GM18867 (cell line): ENCODE data around the gene NCAPD3.
"Not testable (repeated sequence)": the region's sequence is repeated elsewhere in the genome, so short reads cannot be mapped to it uniquely, and the experiment has no call there.

Source experiments
- ATAC-seq: cut with Tn5 transposase; IDR thresholded peaks from one replicate; pipeline ENCODE4 v1.9.1; 2021; ENCODE audit warnings: mild to moderate bottlenecking, moderate library complexity; ENCODE audit not compliant: unreplicated experiment

The NCAPD3 gene

GRCh38 chr11:134223836-134224709, at the start of gene NCAPD3, which contains the start of gene VPS26B:
NCAPD3 (minus strand) TSS chr11:134223967; CDS start chr11:134223926, 41 bp downstream.
VPS26B (plus strand) TSS chr11:134224671; CDS start chr11:134225123, 452 bp downstream.
- ATAC-seq = peak; percentile 79

DNA sequence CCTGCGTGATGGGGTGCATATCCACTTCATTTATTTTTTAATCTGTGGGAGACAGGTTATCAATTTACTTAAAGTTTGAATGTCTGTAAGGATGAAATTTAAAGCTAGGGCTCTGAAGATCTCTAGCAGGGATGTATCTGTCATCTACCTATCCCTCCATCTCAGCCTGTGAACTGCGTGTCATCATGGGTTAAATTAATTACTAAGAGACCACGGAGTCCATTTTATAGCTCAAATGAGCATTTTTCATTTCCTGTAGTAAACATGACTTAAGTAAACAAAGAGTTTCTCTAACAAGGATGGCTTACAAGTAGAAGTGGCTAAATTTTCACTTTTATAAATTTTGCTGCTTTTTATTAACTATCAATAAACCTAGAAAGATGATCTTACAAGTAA, 49.5 kb upstream of the NCAPD3 start:
- no peak for ATAC-seq

DNA sequence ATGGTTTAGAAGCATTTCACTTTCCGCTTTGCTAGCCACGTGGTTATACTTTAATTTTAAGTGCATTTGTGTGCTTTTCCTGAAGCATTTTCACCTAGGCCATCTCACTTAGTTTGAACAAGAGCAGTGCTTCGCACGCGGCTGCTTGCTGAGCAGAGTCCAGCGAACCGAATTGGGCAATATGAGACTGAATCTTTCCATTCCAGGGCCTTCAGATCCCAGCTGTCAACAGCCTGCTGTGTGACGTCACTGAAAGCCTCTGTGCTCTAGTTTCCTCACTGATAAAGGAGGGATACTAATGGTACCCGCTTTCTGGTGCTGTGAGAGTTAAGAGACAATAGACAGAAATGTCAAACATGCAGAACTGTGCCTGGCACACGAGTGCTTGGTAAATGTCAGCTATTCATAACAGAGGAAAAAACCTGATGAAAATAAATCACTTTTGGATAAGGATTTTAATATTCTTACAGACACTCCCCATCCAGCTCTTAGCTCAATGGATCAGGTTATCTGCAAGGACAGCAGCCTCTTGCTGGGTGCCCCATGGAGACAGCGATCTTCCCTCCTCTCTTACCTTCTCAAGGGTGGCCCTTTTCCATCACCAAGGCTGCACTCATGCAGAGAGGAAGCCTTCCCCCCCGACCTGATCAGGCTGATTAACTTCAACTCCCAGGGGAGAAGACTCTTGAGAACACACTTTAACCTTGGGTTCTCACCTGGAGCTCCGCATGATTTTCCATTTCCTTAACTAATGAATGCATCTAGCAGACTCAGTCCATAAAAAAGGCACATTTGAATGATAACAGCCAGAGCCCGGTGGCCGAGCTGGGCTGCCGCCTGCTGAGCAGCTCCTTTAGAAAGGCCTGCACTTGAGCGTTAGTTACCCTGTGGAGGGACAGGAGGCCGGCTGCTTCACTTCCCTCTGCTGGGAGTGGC, 48.9 kb upstream of the NCAPD3 start:
- ATAC-seq = no peak

DNA sequence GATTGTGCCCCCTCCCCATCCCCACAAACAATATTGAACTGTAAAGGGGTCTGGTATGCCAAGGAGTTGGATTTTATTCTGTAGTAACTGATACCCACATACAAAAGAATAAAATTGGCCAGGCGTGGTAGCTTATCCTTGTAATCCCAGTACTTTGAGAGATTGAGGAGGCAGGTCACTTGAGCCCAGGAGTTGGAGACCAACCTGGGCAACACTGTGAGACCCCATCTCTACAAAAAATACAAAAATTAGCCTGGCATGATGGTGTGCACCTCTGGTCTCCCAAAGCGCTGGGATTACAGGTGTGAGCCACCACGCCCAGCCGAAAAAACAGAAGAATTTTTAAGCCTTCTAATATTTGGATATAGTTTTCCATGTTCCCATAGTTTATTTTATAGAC, 48.2 kb upstream of the NCAPD3 start:
- no peak for ATAC-seq

GRCh38 chr11:134270250-134270714, 46.5 kb upstream of the NCAPD3 start:
- ATAC-seq = no peak

DNA sequence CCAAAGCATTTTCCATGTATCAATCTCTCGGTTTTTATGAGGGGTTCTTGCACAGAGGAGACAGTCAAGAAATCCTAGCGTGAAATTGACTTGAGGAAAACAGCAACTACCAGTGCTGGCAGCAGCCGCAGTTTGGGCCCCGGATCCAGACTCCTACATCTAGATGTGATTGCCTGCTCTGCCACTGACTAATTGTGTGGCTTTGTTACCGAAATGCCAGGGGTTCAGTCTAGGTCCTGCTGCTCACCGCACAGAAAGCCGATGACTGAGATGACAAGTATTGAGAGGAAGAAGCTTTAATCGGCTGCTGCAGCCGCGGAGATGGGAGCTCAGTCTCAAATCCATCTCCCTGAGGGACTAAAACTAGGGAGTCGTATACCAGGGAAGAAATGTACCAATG, 44.2 kb upstream of the NCAPD3 start:
- no peak for ATAC-seq

GRCh38 chr11:134267461-134267860, 43.7 kb upstream of the NCAPD3 start:
- no peak for ATAC-seq

- ATAC-seq = no peak
These were observed 43.1 kb upstream of the NCAPD3 start for GRCh38 chr11:134266841-134267251.

DNA sequence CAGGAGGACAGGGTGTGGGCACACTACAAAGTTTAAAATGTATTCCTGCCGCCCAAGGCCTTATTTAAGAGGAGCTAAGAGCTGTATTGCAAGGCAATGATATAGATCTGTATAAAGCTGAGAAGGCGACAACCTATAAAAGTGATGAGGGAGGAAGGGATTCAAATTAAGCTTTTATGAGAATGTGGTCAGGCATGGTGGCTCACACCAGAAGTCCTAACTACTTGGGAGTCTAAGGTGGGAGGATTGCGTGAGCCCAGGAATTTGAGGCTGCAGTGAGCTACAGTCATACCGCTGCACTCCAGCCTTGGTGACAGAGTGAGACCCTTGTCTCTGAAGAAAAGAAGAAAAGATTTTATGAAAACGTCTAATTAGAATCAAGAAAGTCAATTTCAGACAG, 42.7 kb upstream of the NCAPD3 start:
- no peak for ATAC-seq

GRCh38 chr11:134264966-134265764, 41.4 kb upstream of the NCAPD3 start:
- ATAC-seq = no peak

- ATAC-seq = no peak
These were observed 38.1 kb upstream of the NCAPD3 start for GRCh38 chr11:134261626-134262488.

DNA sequence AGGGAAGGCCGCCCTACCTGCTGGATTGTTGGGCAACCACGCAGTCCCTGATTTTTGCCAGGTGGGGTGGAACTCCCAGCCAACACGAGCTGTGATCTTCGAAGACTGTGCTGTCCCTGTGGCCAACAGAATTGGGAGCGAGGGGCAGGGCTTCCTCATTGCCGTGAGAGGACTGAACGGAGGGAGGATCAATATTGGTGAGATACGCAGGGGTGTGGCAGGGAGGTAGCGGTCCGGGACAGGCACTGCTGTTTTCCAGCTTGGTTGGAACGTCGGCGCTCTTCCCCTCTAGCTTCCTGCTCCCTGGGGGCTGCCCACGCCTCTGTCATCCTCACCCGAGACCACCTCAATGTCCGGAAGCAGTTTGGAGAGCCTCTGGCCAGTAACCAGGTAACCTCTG, 37.2 kb upstream of the NCAPD3 start:
- no peak for ATAC-seq

GRCh38 chr11:134260503-134260902, 36.7 kb upstream of the NCAPD3 start:
- no peak for ATAC-seq

DNA sequence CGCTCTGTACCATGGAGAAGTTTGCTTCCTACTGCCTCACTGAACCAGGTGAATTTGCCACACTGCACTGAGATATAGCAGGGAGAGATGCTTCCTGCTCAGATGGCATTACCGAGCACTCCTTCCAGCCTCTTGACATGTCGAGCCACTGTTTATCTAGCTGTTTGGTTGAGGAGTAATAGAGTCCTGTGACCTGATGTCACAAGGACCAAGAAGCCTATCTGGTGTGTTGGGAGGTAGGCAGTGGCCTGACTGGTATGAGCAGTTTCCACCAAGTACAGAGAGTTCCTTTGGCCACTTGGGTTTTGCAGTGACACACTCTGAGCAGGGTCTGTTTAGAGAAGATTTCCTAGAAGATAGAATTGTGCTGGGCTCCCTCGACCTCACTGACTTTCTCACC, 34.8 kb upstream of the NCAPD3 start:
- no peak for ATAC-seq

DNA sequence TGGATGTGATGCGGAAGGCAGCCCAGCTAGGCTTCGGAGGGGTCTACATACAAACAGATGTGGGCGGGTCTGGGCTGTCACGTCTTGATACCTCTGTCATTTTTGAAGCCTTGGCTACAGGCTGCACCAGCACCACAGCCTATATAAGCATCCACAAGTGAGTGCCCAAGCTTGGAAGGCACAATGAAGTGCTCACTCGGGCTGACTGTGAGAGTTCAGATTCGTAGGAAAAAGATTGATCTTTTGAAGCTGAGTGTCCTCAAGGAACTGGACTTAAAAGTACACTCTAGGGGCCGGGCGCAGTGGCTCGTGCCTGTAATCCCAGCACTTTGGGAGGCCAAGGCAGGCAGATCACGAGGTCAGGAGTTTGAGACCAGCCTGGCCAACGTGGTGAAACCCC, 33.3 kb upstream of the NCAPD3 start:
- no peak for ATAC-seq

DNA sequence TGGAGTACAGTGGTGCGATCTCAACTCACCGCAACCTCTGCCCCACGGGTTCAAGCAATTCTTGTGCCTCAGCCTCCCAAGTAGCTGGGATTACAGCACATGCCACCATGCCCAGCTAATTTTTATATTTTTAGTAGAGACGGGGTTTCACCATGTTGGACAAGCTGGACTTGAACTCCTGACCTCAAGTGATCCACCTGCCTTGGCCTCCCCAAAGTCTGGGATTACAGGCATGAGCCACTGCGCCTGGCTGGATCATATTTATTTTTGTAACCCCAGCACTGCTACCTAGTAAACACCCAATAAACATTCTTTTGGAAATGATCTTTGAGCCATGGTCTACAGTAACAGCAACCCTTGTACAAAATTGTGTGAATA, 31.4 kb upstream of the NCAPD3 start:
- ATAC-seq = not testable (repeated sequence)

DNA sequence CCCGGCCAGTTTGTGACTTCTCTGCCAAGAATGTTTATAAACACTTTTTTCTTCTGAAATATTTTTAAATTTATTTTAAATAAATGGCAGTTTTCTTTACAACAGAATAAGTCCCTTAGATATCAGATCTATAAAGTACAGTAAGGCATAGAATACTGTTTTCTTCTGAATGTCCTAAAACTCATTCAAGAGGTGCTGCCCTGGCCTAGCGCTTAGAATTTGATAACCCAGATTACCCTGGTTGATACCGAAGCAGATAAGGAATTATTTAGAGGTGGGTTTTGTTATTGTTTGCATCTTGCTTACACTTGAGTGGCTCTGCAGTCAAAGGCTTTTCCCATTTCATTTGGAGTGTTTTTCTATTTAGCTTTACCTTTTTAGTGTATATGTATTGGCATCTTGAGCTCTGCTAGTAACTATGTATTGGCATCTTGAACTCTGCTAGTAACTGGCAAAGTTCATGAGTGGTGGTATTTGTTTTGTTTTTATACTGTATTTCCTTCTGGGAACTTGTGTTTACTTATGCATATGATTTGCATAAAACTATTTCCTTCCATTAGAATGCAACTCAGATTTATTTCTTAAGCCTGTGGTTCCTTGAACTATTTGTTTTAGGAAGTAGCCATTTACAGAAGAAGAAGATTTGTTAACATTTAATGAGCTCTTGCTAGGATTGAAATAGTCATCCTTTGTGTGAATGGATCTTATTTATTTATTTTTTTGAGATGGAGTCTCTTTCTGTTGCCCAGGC, 30.8 kb upstream of the NCAPD3 start:
- no peak for ATAC-seq

- peak; percentile 99 for ATAC-seq
These were observed 29.6 kb upstream of the NCAPD3 start, which contains the start of the genes ACAD8 and THYN1 for GRCh38 chr11:134253188-134253993. ACAD8 (plus strand) TSS chr11:134253568; CDS start chr11:134253601, 33 bp downstream. THYN1 (minus strand) TSS chr11:134253352; CDS start chr11:134252882, 470 bp downstream.
